PC-3 (cell line): ENCODE data around the gene OR4K2. TPM values are rescaled to one million over a fixed set of nuclear protein-coding genes. Genes with fewer than 3 reads are reported as not detected.

Experiments
- ATAC-seq: fragments of 200-7000 bp; cut with Tn5 transposase; 2 replicates; pipeline ENCODE4 v1.9.1; 2020; ENCODE audit warnings: mild to moderate bottlenecking, moderate library complexity
- BruUV-seq: library from RNA; stranded (reverse); fragments of 400-500 nt; replicated peaks from 2 replicates; lab custom pipeline; 2021; lab: Mats Ljungman, UMichigan
- CTCF ChIA-PET: fragments of 300-600 bp; sonication (Branson Sonifier 250); formaldehyde crosslinking; loops from one replicate; lab custom pipeline; 2022; ENCODE audit warnings: antibody characterized with exemption; lab: Charles Lee
- POLR2A ChIA-PET: fragments of 300-600 bp; sonication (Branson Sonifier 250); formaldehyde crosslinking; loops from one replicate; lab custom pipeline; 2022; ENCODE audit warnings: antibody characterized with exemption; ENCODE audit not compliant: unreplicated experiment; lab: Charles Lee
- DNase-seq: peaks from one replicate; pipeline ENCODE4 v3.0.0-alpha.2; 2015
- H2AFZ ChIP-seq: fragments of 300-600 bp; sonication (generic); 2 replicates; pipeline ENCODE4 v1.6.0; 2016; ENCODE audit warnings: antibody characterized with exemption, low read length
- H3F3A ChIP-seq: fragments of 300-600 bp; sonication (generic); one replicate; pipeline ENCODE4 v1.6.0; 2017; ENCODE audit warnings: antibody characterized with exemption, low read length, control low read depth, mild to moderate bottlenecking; ENCODE audit not compliant: unreplicated experiment
- H3K27ac ChIP-seq: fragments of 300-600 bp; sonication (generic); 2 replicates; pipeline ENCODE4 v1.5.1; 2016; ENCODE audit warnings: mild to moderate bottlenecking, low read length
- H3K27me3 ChIP-seq: fragments of 300-600 bp; sonication (generic); 2 replicates; pipeline ENCODE4 v1.6.1; 2016; ENCODE audit warnings: low read length, mixed read lengths
- H3K36me3 ChIP-seq: fragments of 300-600 bp; sonication (generic); 2 replicates; pipeline ENCODE4 v1.6.1; 2016; ENCODE audit warnings: low read depth, mixed run types, low read length, mixed read lengths
- H3K4me1 ChIP-seq: fragments of 300-600 bp; sonication (generic); 2 replicates; pipeline ENCODE4 v1.5.1; 2016; ENCODE audit warnings: low read length; ENCODE audit not compliant: insufficient read depth
- H3K4me2 ChIP-seq: fragments of 300-600 bp; sonication (generic); 2 replicates; pipeline ENCODE4 v1.6.0; 2016; ENCODE audit warnings: low read length
- H3K4me3 ChIP-seq: fragments of 300-600 bp; sonication (generic); 2 replicates; pipeline ENCODE4 v1.5.1; 2016; ENCODE audit warnings: mild to moderate bottlenecking, low read length, mixed read lengths
- H3K79me2 ChIP-seq: fragments of 300-600 bp; sonication (generic); 2 replicates; pipeline ENCODE4 v1.6.1; 2017; ENCODE audit warnings: low read length, mixed read lengths
- H3K9ac ChIP-seq: fragments of 300-600 bp; sonication (generic); 2 replicates; pipeline ENCODE4 v1.6.0; 2016; ENCODE audit warnings: mild to moderate bottlenecking, low read length
- H3K9me2 ChIP-seq: fragments of 300-600 bp; sonication (generic); replicated peaks from 2 replicates; pipeline ENCODE4 v1.6.1; 2016; ENCODE audit warnings: mixed run types, low read length, mixed read lengths
- H3K9me3 ChIP-seq: fragments of 300-600 bp; sonication (generic); 2 replicates; pipeline ENCODE4 v1.6.1; 2016; ENCODE audit warnings: low read length, mixed read lengths
- H4K20me1 ChIP-seq: fragments of 300-600 bp; sonication (generic); 2 replicates; pipeline ENCODE4 v1.6.1; 2016; ENCODE audit warnings: low read length, mixed read lengths
- CTCF ChIP-seq: fragments of 300-600 bp; sonication (generic); conservative IDR thresholded peaks from 2 replicates; pipeline ENCODE4 v1.5.1; 2017; ENCODE audit warnings: antibody characterized with exemption, low read depth, mild to moderate bottlenecking, low read length
- EZH2 ChIP-seq: fragments of 300-600 bp; sonication (generic); IDR thresholded peaks from one replicate; pipeline ENCODE4 v1.6.1; 2017; ENCODE audit warnings: antibody characterized with exemption, mild to moderate bottlenecking, low read length; ENCODE audit not compliant: unreplicated experiment
- EZH2phosphoT487 ChIP-seq: fragments of 300-600 bp; sonication (generic); IDR thresholded peaks from 2 replicates; pipeline ENCODE4 v1.6.1; 2018; ENCODE audit warnings: mild to moderate bottlenecking, antibody characterized with exemption, low read length, borderline replicate concordance
- intact Hi-C: fragments of 100-400 bp; cut with micrococcal nuclease; formaldehyde crosslinking; loops from 2 replicates; pipeline ENCODE4 v1.9.0; 2023
- total RNA-seq: library from RNA; depleted of rRNA; stranded (reverse); fragments of >200 nt; gene quantifications from 2 replicates; pipeline ENCODE4 v1.2.3, GENCODE V29; 2014

OR4K2 gene
- total RNA-seq, 1 experiment from 2014 or later: not detected

- ChIA-PET CTCF (no interaction called here), POLR2A (no interaction called here)
- peak; percentile 91 for TF ChIP-seq CTCF
- no peak for TF ChIP-seq EZH2
- no peak for TF ChIP-seq EZH2phosphoT487
- Histone ChIP-seq H2AFZ (no peak overlapping the region), H4K20me1 (no peaks in the 10 kb centered on the region), H3K9ac (no peak overlapping the region), H3K79me2 (no peaks in the 10 kb centered on the region), H3K9me2 (no peaks in the 10 kb centered on the region), H3F3A (no peaks in the 10 kb centered on the region), H3K4me3 (no peak overlapping the region), H3K4me1 (no peaks in the 10 kb centered on the region), H3K4me2 (no peak overlapping the region), H3K36me3 (no peaks in the 10 kb centered on the region), H3K27ac (no peak overlapping the region), H3K9me3 (no peaks in the 10 kb centered on the region), H3K27me3 (peaks cover 6% of the 10 kb centered on the region; the same call in 1 of the 2 replicates)
- ATAC-seq (no peak), DNase-seq (peak; percentile 67)
- intact Hi-C loops: no loop called here
- no TSS peak for BruUV-seq
These were observed 3.2 kb downstream of the OR4K2 start for GRCh38 chr14:19878029-19878642.

- intact Hi-C loops: no loop called here
- Histone ChIP-seq H3K9me2 (no peaks in the 10 kb centered on the region), H3K79me2 (no peaks in the 10 kb centered on the region), H4K20me1 (no peaks in the 10 kb centered on the region), H3K27me3 (no peaks in the 10 kb centered on the region), H3K36me3 (no peaks in the 10 kb centered on the region), H3K4me1 (no peaks in the 10 kb centered on the region), H3K4me3 (no peak overlapping the region), H3F3A (no peaks in the 10 kb centered on the region), H3K4me2 (no peak overlapping the region), H3K9ac (no peak overlapping the region), H2AFZ (no peak overlapping the region), H3K27ac (no peak overlapping the region), H3K9me3 (peaks cover 48% of the 10 kb centered on the region)
- ChIA-PET POLR2A (no interaction called here), CTCF (no interaction called here)
- BruUV-seq: no TSS peak
- DNase-seq (no peak), ATAC-seq (no peak)
- no peak for TF ChIP-seq EZH2
- no peak for TF ChIP-seq CTCF
- TF ChIP-seq EZH2phosphoT487: no peak
These were observed 20.3 kb downstream of the OR4K2 start for GRCh38 chr14:19895282-19895681.

GRCh38 chr14:19900999-19901398, 26.1 kb downstream of the OR4K2 start:
- DNase-seq (no peak), ATAC-seq (no peak)
- Histone ChIP-seq H4K20me1 (no peaks in the 10 kb centered on the region), H3K4me2 (no peak overlapping the region), H2AFZ (no peak overlapping the region), H3K27ac (no peak overlapping the region), H3K79me2 (no peaks in the 10 kb centered on the region), H3F3A (no peaks in the 10 kb centered on the region), H3K36me3 (no peaks in the 10 kb centered on the region), H3K4me3 (no peak overlapping the region), H3K9me3 (peaks cover 17% of the 10 kb centered on the region), H3K9ac (no peak overlapping the region), H3K4me1 (no peaks in the 10 kb centered on the region), H3K9me2 (no peaks in the 10 kb centered on the region), H3K27me3 (no peaks in the 10 kb centered on the region)
- ChIA-PET POLR2A (no interaction called here), CTCF (no interaction called here)
- BruUV-seq: no TSS peak
- TF ChIP-seq EZH2 (no peak), CTCF (no peak), EZH2phosphoT487 (no peak)
- intact Hi-C loops: loop anchor here (10.0 kb wide), 1 partner anchor 166 kb away; no protein-coding TSS in a partner anchor
